HG02870 (cell line): ENCODE results near the gene ATG10.

ENCODE experiments used
- ATAC-seq: cut with Tn5 transposase; IDR thresholded peaks from one replicate; pipeline ENCODE4 v1.9.1; 2021; ENCODE audit warnings: mild to moderate bottlenecking, moderate library complexity; ENCODE audit not compliant: unreplicated experiment

ATG10 gene

GRCh38 chr5:82162573-82162972 is 190.8 kb downstream of the ATG10 start:
- ATAC-seq, result no peak

GRCh38 chr5:82163452-82164175 is 191.8 kb downstream of the ATG10 start:
- ATAC-seq, result no peak

- no peak for ATAC-seq
Measured at GRCh38 chr5:82164176-82164976, 192.6 kb downstream of the ATG10 start.

- ATAC-seq, result no peak
Measured at GRCh38 chr5:82164977-82165713, 193.3 kb downstream of the ATG10 start.

- peak; percentile 88 for ATAC-seq
Measured at GRCh38 chr5:82165740-82166530, 194.1 kb downstream of the ATG10 start.

- no peak for ATAC-seq
Measured at GRCh38 chr5:82167372-82167935, 195.6 kb downstream of the ATG10 start.

GRCh38 chr5:82168294-82168693 is 196.5 kb downstream of the ATG10 start:
- no peak for ATAC-seq

GRCh38 chr5:82169892-82170291 is 198.1 kb downstream of the ATG10 start:
- no peak for ATAC-seq

GRCh38 chr5:82174128-82174918 is 202.5 kb downstream of the ATG10 start:
- peak; percentile 99 for ATAC-seq

GRCh38 chr5:82174919-82175219 is 203.0 kb downstream of the ATG10 start:
- ATAC-seq, result no peak

GRCh38 chr5:82176115-82176814 is 204.4 kb downstream of the ATG10 start:
- no peak for ATAC-seq

- no peak for ATAC-seq
Measured at GRCh38 chr5:82178378-82178777, 206.6 kb downstream of the ATG10 start.

- ATAC-seq, result no peak
Measured at GRCh38 chr5:82182662-82183061, 210.8 kb downstream of the ATG10 start.

GRCh38 chr5:82183828-82184227 is 212.0 kb downstream of the ATG10 start:
- ATAC-seq, result peak; percentile 77

- ATAC-seq, result no peak
Measured at GRCh38 chr5:82185851-82186250, 214.0 kb downstream of the ATG10 start.

GRCh38 chr5:82197550-82197949 is 225.7 kb downstream of the ATG10 start:
- ATAC-seq, result no peak

- ATAC-seq, result no peak
Measured at GRCh38 chr5:82204567-82204966, 232.7 kb downstream of the ATG10 start.

- ATAC-seq, result no peak
Measured at GRCh38 chr5:82205005-82205404, 233.2 kb downstream of the ATG10 start.

GRCh38 chr5:82208371-82208770 is 236.5 kb downstream of the ATG10 start:
- no peak for ATAC-seq
